ENCODE measurements around the gene SLC45A3. TPM values are rescaled to one million over a fixed set of nuclear protein-coding genes. Genes with fewer than 3 reads are reported as not detected.

SLC45A3 gene
- total and polyA plus RNA-seq, 2 of the 8 experiments (the other 6 are each of a cell fraction or from before 2014, with no cell fraction given) = 13.0 to 14.3 TPM

GRCh38 chr1:205623646-205624045 lies 56.7 kb downstream of the SLC45A3 start:
- ChIA-PET CTCF (ENCODE audit: partially characterized antibody) (interaction anchor here (1.1 to 3.1 kb wide), 4 partner anchors 23 to 34 kb away, joined by 3 to 16 read pairs (median 4); no protein-coding TSS in a partner anchor), POLR2A (ENCODE audit: partially characterized antibody) (interaction anchor here (0.6 to 1.4 kb wide), 4 partner anchors 9 to 110 kb away, joined by 3 to 5 read pairs (median 3); partner anchors contain the start of gene ELK4)
- H3K23ac ChIP-seq (ENCODE audit: insufficient read length) = no peak overlapping the region
- H2AK5ac ChIP-seq (ENCODE audit: low read depth, low read length) = no peak overlapping the region
- no peaks in the 10 kb centered on the region for H3K9me3 ChIP-seq (ENCODE audit: insufficient read depth in 2 of 2, low read depth in 1 of 2, low read length in 1 of 2)
- no peak overlapping the region for H4K91ac ChIP-seq (replicated peaks; ENCODE audit: insufficient read length, low read length)
- H2BK20ac ChIP-seq (ENCODE audit: low read length) = no peak overlapping the region
- H2BK5ac ChIP-seq (ENCODE audit: low read depth, low read length) = no peak overlapping the region
- H2BK12ac ChIP-seq (ENCODE audit: low read depth, low read length) = no peak overlapping the region
- H3K36me3 ChIP-seq (ENCODE audit: control insufficient read depth in 2 of 4, insufficient read depth in 4 of 4, low read length in 3 of 4) = peaks cover 14 to 42% (median 25%) of the 10 kb centered on the region in 4 experiments
- H3K27ac ChIP-seq (ENCODE audit: low read depth, low read length) = no peak overlapping the region
- FAIRE-seq (no peak), DNase-seq (ENCODE audit: low read depth in 1 of 2, low spot score in 2 of 2) (no peak)
- peaks cover 4 to 11% of the 10 kb centered on the region in 2 experiments for H4K20me1 ChIP-seq (replicated peaks in 1 of 2; ENCODE audit: control insufficient read depth in 1 of 2, insufficient read depth in 2 of 2, low read length in 2 of 2)
- no peak overlapping the region for H3K4me3 ChIP-seq (ENCODE audit: extremely low read depth in 1 of 4, insufficient read depth in 2 of 4, low read depth in 3 of 4, low read length in 4 of 4)
- H3K4me1 ChIP-seq (replicated peaks in 1 of 4; ENCODE audit: control insufficient read depth in 3 of 4, insufficient read depth in 4 of 4, low read length in 3 of 4) = no peaks in the 10 kb centered on the region
- peaks cover 3% of the 10 kb centered on the region; the same call in 1 of the 2 replicates for H3K79me1 ChIP-seq (ENCODE audit: low read depth, low read length)
- no peaks in the 10 kb centered on the region for H3K27me3 ChIP-seq (replicated peaks in 1 of 4; ENCODE audit: control insufficient read depth in 3 of 4, extremely low read depth in 1 of 4, insufficient read depth in 3 of 4, low read length in 3 of 4)
- H3K4ac ChIP-seq (replicated peaks; ENCODE audit: insufficient read length, low read depth, low read length) = no peak overlapping the region
- H3K56ac ChIP-seq (replicated peaks; ENCODE audit: insufficient read length, low read depth, low read length) = no peak overlapping the region
- H2BK120ac ChIP-seq (replicated peaks; ENCODE audit: low read depth, low read length) = no peak overlapping the region
- H2BK15ac ChIP-seq (ENCODE audit: low read length) = no peak overlapping the region
- H3K23me2 ChIP-seq (ENCODE audit: low read depth, low read length) = no peaks in the 10 kb centered on the region; the same call in 1 of the 2 replicates
- H3K14ac ChIP-seq (ENCODE audit: insufficient read length) = no peak overlapping the region
- H3K9ac ChIP-seq (replicated peaks in 1 of 4; ENCODE audit: extremely low read depth in 1 of 4, low read depth in 3 of 4, low read length in 3 of 4) = no peak overlapping the region
- 95% methylated on average over 4 of the region's 4 CpGs; no CpG with 5 or more reads in 1 of the 2 experiments for WGBS, 2 experiments (ENCODE audit: extremely low coverage in 1 of 2, insufficient coverage in 1 of 2, insufficient read length in 1 of 2, insufficient replicate concordance in 2 of 2, low coverage in 1 of 2, low lambda C conversion rate in 2 of 2, missing lambda C conversion rate in 1 of 2)
- no peak overlapping the region for H3K18ac ChIP-seq (ENCODE audit: extremely low read depth, low read length)
- H2AFZ ChIP-seq (ENCODE audit: low read length) = no peak overlapping the region
- no peak overlapping the region for H4K5ac ChIP-seq (ENCODE audit: insufficient read length, low read depth, low read length)
- no peak overlapping the region for H3K4me2 ChIP-seq (ENCODE audit: insufficient read depth in 1 of 2, low read depth in 2 of 2, low read length in 2 of 2)
- H4K8ac ChIP-seq (ENCODE audit: extremely low read depth, insufficient read depth, low read length) = no peak overlapping the region
- peaks cover 7 to 61% of the 10 kb centered on the region in 2 experiments for H3K79me2 ChIP-seq (ENCODE audit: control insufficient read depth in 1 of 2, insufficient read depth in 2 of 2, low read length in 2 of 2)
- TF ChIP-seq USF2 (IDR thresholded peaks at IDR 0.05; ENCODE audit: low read length) (no peak), SRF (IDR thresholded peaks at IDR 0.05; ENCODE audit: low read depth, low read length) (no peak), PHF8 (conservative IDR thresholded peaks at IDR 0.05; ENCODE audit: low read depth, low read length) (no peak), CHD1 (IDR thresholded peaks at IDR 0.05; ENCODE audit: low read depth, low read length) (no peak), EP300 (IDR thresholded peaks at IDR 0.05; ENCODE audit: borderline replicate concordance in 1 of 2, low read depth in 2 of 2, low read length in 2 of 2) (no peak), JUN (IDR thresholded peaks at IDR 0.05; ENCODE audit: low read depth, low read length) (no peak), EZH2 (IDR thresholded peaks at IDR 0.05; ENCODE audit: low read depth, low read length, severe bottlenecking) (no peak)
- TF ChIP-seq, protein P1, sequence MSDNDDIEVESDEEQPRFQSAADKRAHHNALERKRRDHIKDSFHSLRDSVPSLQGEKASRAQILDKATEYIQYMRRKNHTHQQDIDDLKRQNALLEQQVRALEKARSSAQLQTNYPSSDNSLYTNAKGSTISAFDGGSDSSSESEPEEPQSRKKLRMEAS (IDR thresholded peaks at IDR 0.05) = no peak

All from H1 (cell line).